CD14-positive monocyte (primary cell): ENCODE results near the gene OTUD7B. TPM values are rescaled to one million over a fixed set of nuclear protein-coding genes. Genes with fewer than 3 reads are reported as not detected.
A peak's percentile ranks its signal among the peaks of the same experiment; 100 is the strongest.

Experiments used
- DNase-seq, 3 donors: peaks; one replicate each; pipeline ENCODE4 v3.0.0-alpha.2; 2011 to 2022
- H2AFZ ChIP-seq: 2 replicates; pipeline ENCODE4 v1.6.0; 2012; ENCODE audit warnings: mild to moderate bottlenecking, low read depth, low read length, inconsistent platforms; ENCODE audit not compliant: insufficient read depth, poor library complexity, severe bottlenecking
- H3K27ac ChIP-seq, 2 donors: 1 replicate in 1 of 2; 2 replicates in 1 of 2; pipeline ENCODE4 v1.5.1; 2012 to 2013; ENCODE audit warnings: low read length in 2 of 2, control low read depth in 1 of 2, inconsistent platforms in 1 of 2, low read depth in 1 of 2, mild to moderate bottlenecking in 1 of 2
- H3K27me3 ChIP-seq, 2 donors: one replicate each; pipeline versions ENCODE4 v1.6.0 to v1.6.1; 2011 to 2013; ENCODE audit warnings: low read length in 2 of 2; ENCODE audit not compliant: control insufficient read depth in 2 of 2, insufficient read depth in 2 of 2
- H3K36me3 ChIP-seq, 2 donors: replicated peaks in 1 of 2; 1 replicate in 1 of 2; 2 replicates in 1 of 2; pipeline versions ENCODE4 v1.5.1 to v1.6.1; 2012 to 2013; ENCODE audit warnings: low read length in 2 of 2, control low read depth in 1 of 2, inconsistent platforms in 1 of 2, mild to moderate bottlenecking in 1 of 2; ENCODE audit not compliant: insufficient read depth in 2 of 2, control insufficient read depth in 1 of 2
- H3K4me1 ChIP-seq, 2 donors: 1 replicate in 1 of 2; 2 replicates in 1 of 2; pipeline versions ENCODE4 v1.5.1 to v1.6.1; 2012 to 2013; ENCODE audit warnings: low read length in 2 of 2, control low read depth in 1 of 2, inconsistent platforms in 1 of 2, mild to moderate bottlenecking in 1 of 2, moderate library complexity in 1 of 2; ENCODE audit not compliant: insufficient read depth in 2 of 2, control insufficient read depth in 1 of 2
- H3K4me2 ChIP-seq: replicated peaks from 2 replicates; pipeline ENCODE3; 2012; ENCODE audit warnings: low read length, moderate library complexity, mild to moderate bottlenecking; ENCODE audit not compliant: poor library complexity, severe bottlenecking; ENCODE audit errors: extremely low read depth
- H3K4me3 ChIP-seq, 3 experiments: fragments of 200-600 bp in 1 of 3; sonication (generic) in 1 of 3; replicated peaks in 1 of 3; 1 replicate in 2 of 3; 2 replicates in 1 of 3; pipeline ENCODE4 v1.5.1; 2011 to 2013; ENCODE audit warnings: low read length in 3 of 3, mild to moderate bottlenecking in 3 of 3, control low read depth in 2 of 3, low read depth in 2 of 3, inconsistent platforms in 1 of 3, moderate library complexity in 1 of 3
- H3K79me2 ChIP-seq: 2 replicates; pipeline ENCODE4 v1.6.0; 2012; ENCODE audit warnings: mild to moderate bottlenecking, control low read depth, inconsistent platforms, low read length, moderate library complexity; ENCODE audit not compliant: insufficient read depth
- H3K9ac ChIP-seq: 2 replicates; pipeline ENCODE4 v1.6.0; 2017; ENCODE audit warnings: low read length, mild to moderate bottlenecking; ENCODE audit not compliant: insufficient read depth, poor library complexity, severe bottlenecking
- H3K9me3 ChIP-seq, 2 donors: replicated peaks in 1 of 2; 1 replicate in 1 of 2; 2 replicates in 1 of 2; pipeline versions ENCODE4 v1.5.1 to v1.6.1; 2012 to 2013; ENCODE audit warnings: low read length in 2 of 2, control low read depth in 1 of 2; ENCODE audit not compliant: control insufficient read depth in 1 of 2, insufficient read depth in 1 of 2
- H4K20me1 ChIP-seq: 2 replicates; pipeline ENCODE4 v1.6.0; 2012; ENCODE audit warnings: mild to moderate bottlenecking, low read length, control low read depth, moderate library complexity; ENCODE audit not compliant: insufficient read depth
- H3K27ac Mint-ChIP-seq, 7 donors: one replicate each; pipeline ENCODE4 v1.8.0; 2020; ENCODE audit warnings: mild to moderate bottlenecking in 7 of 7, mixed read lengths in 7 of 7, moderate library complexity in 6 of 7, inconsistent platforms in 2 of 7
- H3K27me3 Mint-ChIP-seq, 3 donors: one replicate each; pipeline ENCODE4 v1.8.0; 2021 to 2022; ENCODE audit warnings: low read depth in 3 of 3, mild to moderate bottlenecking in 3 of 3, mixed read lengths in 3 of 3, moderate library complexity in 3 of 3, inconsistent platforms in 1 of 3
- H3K36me3 Mint-ChIP-seq, 2 donors: one replicate each; pipeline ENCODE4 v1.8.0; 2020; ENCODE audit warnings: mixed read lengths in 2 of 2, inconsistent platforms in 1 of 2, mild to moderate bottlenecking in 1 of 2
- H3K4me1 Mint-ChIP-seq: one replicate; pipeline ENCODE4 v1.8.0; 2020; ENCODE audit warnings: mild to moderate bottlenecking, mixed read lengths
- H3K4me3 Mint-ChIP-seq, 2 donors: one replicate each; pipeline ENCODE4 v1.8.0; 2020; ENCODE audit warnings: mild to moderate bottlenecking in 2 of 2, mixed read lengths in 2 of 2, moderate library complexity in 1 of 2
- H3K9me3 Mint-ChIP-seq, 7 donors: one replicate each; pipeline ENCODE4 v1.8.0; 2020 to 2022; ENCODE audit warnings: mixed read lengths in 7 of 7, mild to moderate bottlenecking in 6 of 7, moderate library complexity in 6 of 7, inconsistent platforms in 2 of 7
- WGBS: methylation state at CpG from one replicate; pipeline ENCODE4 v1.1.5; 2013; ENCODE audit warnings: missing lambda C conversion rate; ENCODE audit not compliant: insufficient coverage; 5-methylcytosine and 5-hydroxymethylcytosine counted together
- intact Hi-C, 2 donors: fragments of 100-400 bp; cut with micrococcal nuclease; formaldehyde crosslinking; loops; one replicate each; pipeline versions ENCODE4 v1.15.0 to v1.15.1; 2023
- polyA plus RNA-seq, 3 donors: library from polyadenylated mRNA; depleted of rRNA in 1 of 3; unstranded in 2 of 3; stranded (reverse) in 1 of 3; fragments of 300-500 nt in 2 of 3; fragments of >200 nt in 1 of 3; fragmentation: Illumina TruSeq in 2 of 3; gene quantifications; 1 replicate in 2 of 3; 2 replicates in 1 of 3; pipeline ENCODE4 v1.2.3, GENCODE V29; 2012 to 2021
- TF ChIP-seq, protein P1 (sequence below): fragments of 200-600 bp; IDR thresholded peaks from one replicate; pipeline ENCODE4 v1.8.0; 2022; ENCODE audit warnings: antibody characterized with exemption, mild to moderate bottlenecking

Gene OTUD7B
- polyA plus RNA-seq, 3 donors = 0.03 TPM; not detected in 2

DNA sequence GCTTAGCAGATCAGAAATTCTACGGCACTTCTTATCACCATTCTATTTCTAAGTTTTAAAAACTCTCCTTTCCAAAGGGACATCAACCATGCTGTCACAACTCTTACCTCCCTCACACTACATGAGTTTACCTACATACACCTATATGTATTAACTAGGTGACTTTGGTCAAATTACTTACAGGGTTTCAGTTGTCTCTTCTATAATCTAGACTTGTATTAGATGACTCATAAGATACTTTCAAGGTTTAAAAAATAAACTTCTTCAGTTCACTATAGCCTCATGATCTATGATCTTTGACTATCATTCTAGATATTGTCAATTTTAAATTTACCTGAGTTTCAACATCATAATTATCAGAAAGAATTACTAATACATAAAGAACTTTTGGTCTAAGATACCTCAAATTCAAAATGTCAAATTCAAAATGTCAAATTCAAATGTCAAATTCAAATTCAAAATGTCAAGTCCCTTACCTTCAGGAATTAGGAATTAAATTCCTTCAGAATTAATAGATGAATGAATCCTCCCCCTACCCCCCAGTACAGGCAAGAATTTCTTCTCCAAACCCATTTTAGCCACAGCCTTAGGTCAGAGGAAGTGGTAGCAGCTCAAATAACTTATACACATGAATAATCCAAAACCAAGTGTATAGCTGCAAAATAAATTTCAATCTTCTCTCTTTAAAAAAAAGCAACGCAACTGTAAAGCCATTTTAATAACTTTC lies 31.1 kb downstream of the OTUD7B start:
- no peak overlapping the region for H3K4me3 ChIP-seq
- H3K4me3 Mint-ChIP-seq = peak overlapping the region in 1 of 2 donors; percentile 68
- no peaks in the 10 kb centered on the region for H3K79me2 ChIP-seq
- DNase-seq = no peak
- no peaks in the 10 kb centered on the region for H3K4me1 ChIP-seq
- H3K36me3 Mint-ChIP-seq = peaks cover 0 to 2% of the 10 kb centered on the region in 2 donors
- no peak overlapping the region for H3K4me2 ChIP-seq
- H3K4me1 Mint-ChIP-seq = no peaks in the 10 kb centered on the region
- TF ChIP-seq, protein P1, sequence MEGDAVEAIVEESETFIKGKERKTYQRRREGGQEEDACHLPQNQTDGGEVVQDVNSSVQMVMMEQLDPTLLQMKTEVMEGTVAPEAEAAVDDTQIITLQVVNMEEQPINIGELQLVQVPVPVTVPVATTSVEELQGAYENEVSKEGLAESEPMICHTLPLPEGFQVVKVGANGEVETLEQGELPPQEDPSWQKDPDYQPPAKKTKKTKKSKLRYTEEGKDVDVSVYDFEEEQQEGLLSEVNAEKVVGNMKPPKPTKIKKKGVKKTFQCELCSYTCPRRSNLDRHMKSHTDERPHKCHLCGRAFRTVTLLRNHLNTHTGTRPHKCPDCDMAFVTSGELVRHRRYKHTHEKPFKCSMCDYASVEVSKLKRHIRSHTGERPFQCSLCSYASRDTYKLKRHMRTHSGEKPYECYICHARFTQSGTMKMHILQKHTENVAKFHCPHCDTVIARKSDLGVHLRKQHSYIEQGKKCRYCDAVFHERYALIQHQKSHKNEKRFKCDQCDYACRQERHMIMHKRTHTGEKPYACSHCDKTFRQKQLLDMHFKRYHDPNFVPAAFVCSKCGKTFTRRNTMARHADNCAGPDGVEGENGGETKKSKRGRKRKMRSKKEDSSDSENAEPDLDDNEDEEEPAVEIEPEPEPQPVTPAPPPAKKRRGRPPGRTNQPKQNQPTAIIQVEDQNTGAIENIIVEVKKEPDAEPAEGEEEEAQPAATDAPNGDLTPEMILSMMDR = no peak
- no peak overlapping the region for H3K27ac ChIP-seq
- H4K20me1 ChIP-seq = no peaks in the 10 kb centered on the region
- peaks cover 71 to 92% of the 10 kb centered on the region in 2 donors for H3K27me3 ChIP-seq
- no peak overlapping the region for H3K27ac Mint-ChIP-seq
- H2AFZ ChIP-seq = no peak overlapping the region
- no peak overlapping the region for H3K9ac ChIP-seq
- peaks cover 0 to under 1% of the 10 kb centered on the region in 2 donors for H3K9me3 ChIP-seq
- peaks cover 0 to 8% (median 3%) of the 10 kb centered on the region in 7 donors for H3K9me3 Mint-ChIP-seq
- intact Hi-C loops = loop anchor here in 1 of 2 donors (10.0 kb wide), 1 partner anchor 45 kb away; no protein-coding TSS in a partner anchor
- no peaks in the 10 kb centered on the region for H3K36me3 ChIP-seq
- H3K27me3 Mint-ChIP-seq = peaks cover 88 to 93% (median 90%) of the 10 kb centered on the region in 3 donors
- WGBS = 100% methylated on average over 1 of the region's 2 CpGs

DNA sequence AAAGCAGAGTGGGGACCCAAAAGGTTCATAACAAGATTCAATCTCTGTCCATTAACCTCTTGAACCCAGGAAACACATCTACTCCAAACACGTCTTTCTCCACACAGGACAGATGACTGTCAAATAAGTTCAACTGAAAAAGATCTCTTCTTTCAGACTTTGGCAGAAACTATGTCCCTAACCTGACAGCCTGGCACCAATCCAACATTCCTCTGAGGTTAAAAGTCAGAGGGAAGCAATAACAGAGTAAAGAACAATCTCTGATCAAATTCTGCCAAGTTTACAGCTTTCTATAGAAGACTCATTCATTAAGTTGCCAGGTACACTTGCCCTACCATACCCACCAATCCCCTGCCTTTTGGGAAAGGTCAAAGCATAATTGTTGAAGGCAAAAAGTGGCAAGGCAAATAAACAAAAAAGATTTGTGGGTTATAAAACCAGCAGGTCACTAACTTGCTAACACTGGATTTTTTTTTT lies 31.9 kb downstream of the OTUD7B start:
- H3K27ac ChIP-seq = no peak overlapping the region
- no peak overlapping the region for H3K9ac ChIP-seq
- H3K9me3 ChIP-seq = no peaks in the 10 kb centered on the region
- H2AFZ ChIP-seq = no peak overlapping the region
- Mint-ChIP-seq H3K9me3 (peaks cover 0 to 8% (median 3%) of the 10 kb centered on the region in 7 donors), H3K36me3 (peaks cover 0 to 2% of the 10 kb centered on the region in 2 donors), H3K27ac (no peak overlapping the region), H3K4me1 (no peaks in the 10 kb centered on the region), H3K4me3 (peak overlapping the region in 1 of 2 donors; percentile 68), H3K27me3 (peaks cover 89 to 93% (median 89%) of the 10 kb centered on the region in 3 donors)
- H3K4me3 ChIP-seq = no peak overlapping the region
- intact Hi-C loops = loop anchor here in 1 of 2 donors (10.0 kb wide), 1 partner anchor 46 kb away; no protein-coding TSS in a partner anchor
- no peaks in the 10 kb centered on the region for H3K4me1 ChIP-seq
- peaks cover 66 to 92% of the 10 kb centered on the region in 2 donors for H3K27me3 ChIP-seq
- WGBS = 100% methylated on average over 1 of the region's 1 CpG
- no peaks in the 10 kb centered on the region for H3K36me3 ChIP-seq
- H3K79me2 ChIP-seq = no peaks in the 10 kb centered on the region
- no peak overlapping the region for H3K4me2 ChIP-seq
- no peaks in the 10 kb centered on the region for H4K20me1 ChIP-seq
- TF ChIP-seq, protein P1 = no peak
- no peak for DNase-seq
